ENCODE measurements around the gene ITPRIP.
A peak's percentile ranks its signal among the peaks of the same experiment; 100 is the strongest.

The ITPRIP gene

GRCh38 chr10:104279550-104280259 lies 58.6 kb downstream of the ITPRIP start:
- no peak for DNase-seq (ENCODE audit: low spot score)

GRCh38 chr10:104277785-104278184 lies 60.5 kb downstream of the ITPRIP start:
- DNase-seq (ENCODE audit: low spot score): no peak

- DNase-seq (ENCODE audit: low spot score): no peak
These were observed 62.1 kb downstream of the ITPRIP start for GRCh38 chr10:104276192-104276591.

- DNase-seq (ENCODE audit: low spot score): peak; percentile 86
These were observed 63.2 kb downstream of the ITPRIP start for GRCh38 chr10:104274762-104275721.

- no peak for DNase-seq (ENCODE audit: low spot score)
These were observed 64.2 kb downstream of the ITPRIP start for GRCh38 chr10:104273899-104274575.

- no peak for DNase-seq (ENCODE audit: low spot score)
These were observed 65.0 kb downstream of the ITPRIP start for GRCh38 chr10:104273286-104273685.

GRCh38 chr10:104268713-104269645 lies 69.3 kb downstream of the ITPRIP start, which contains the start of gene GSTO2:
TSS of gene GSTO2 (plus strand) at chr10:104269184. CDS start at chr10:104274916, 5,732 bp downstream.
- peak; percentile 100 for DNase-seq (ENCODE audit: low spot score)

- DNase-seq (ENCODE audit: low spot score): no peak
These were observed 69.9 kb downstream of the ITPRIP start for GRCh38 chr10:104268405-104268712.

GRCh38 chr10:104267721-104268404 lies 70.4 kb downstream of the ITPRIP start:
- DNase-seq (ENCODE audit: low spot score): no peak

GRCh38 chr10:104264783-104265182 lies 73.5 kb downstream of the ITPRIP start:
- DNase-seq (ENCODE audit: low spot score): no peak

- no peak for DNase-seq (ENCODE audit: low spot score)
These were observed 76.2 kb downstream of the ITPRIP start for GRCh38 chr10:104262055-104262454.

GRCh38 chr10:104260775-104261115 lies 77.5 kb downstream of the ITPRIP start:
- DNase-seq (ENCODE audit: low spot score): no peak

- no peak for DNase-seq (ENCODE audit: low spot score)
These were observed 78.1 kb downstream of the ITPRIP start for GRCh38 chr10:104259999-104260774.
